K562 (cell line): ENCODE measurements around the gene PMVK. TPM values are rescaled to one million over a fixed set of nuclear protein-coding genes. Genes with fewer than 3 reads are reported as not detected.

Source experiments
- ARID3A ChIP-seq: IDR thresholded peaks from 2 replicates; pipeline ENCODE4 v1.6.1; 2012; ENCODE audit warnings: low read depth, low read length, improper control_type of control experiment, borderline replicate concordance
- BCL6 ChIP-seq: fragments of 250-450 bp; sonication (Bioruptor Pico); IDR thresholded peaks from 2 replicates; pipeline ENCODE4 v1.4.0; 2020
- CBX2 ChIP-seq: fragments of 200-600 bp; sonication (generic); IDR thresholded peaks from one replicate; pipeline ENCODE4 v1.6.1; 2012; ENCODE audit warnings: mild to moderate bottlenecking, low read length, inconsistent platforms; ENCODE audit not compliant: insufficient read depth, poor library complexity, severe bottlenecking
- PREB ChIP-seq: sonication (generic); formaldehyde crosslinking; IDR thresholded peaks from 2 replicates; pipeline ENCODE4 v1.8.1; 2023; ENCODE audit warnings: mild to moderate bottlenecking, missing genetic modification reagents
- SETDB1 ChIP-seq: IDR thresholded peaks from one replicate; pipeline ENCODE4 v1.6.1; 2012; ENCODE audit warnings: low read length, control low read depth, inconsistent platforms
- SRSF3 ChIP-seq: fragments of 200-400 bp; formaldehyde crosslinking; IDR thresholded peaks from 2 replicates; pipeline ENCODE4 v1.6.1; 2016; ENCODE audit warnings: mild to moderate bottlenecking, low read length, moderate library complexity; ENCODE audit not compliant: insufficient read depth
- TFAP4 ChIP-seq: sonication (generic); formaldehyde crosslinking; IDR thresholded peaks from 2 replicates; pipeline ENCODE4 v1.8.0; 2022; ENCODE audit warnings: missing genetic modification reagents, mild to moderate bottlenecking, moderate library complexity, borderline replicate concordance
- UBTF ChIP-seq, 2 experiments: IDR thresholded peaks; 2 replicates each; pipeline ENCODE4 v1.6.1; 2012; ENCODE audit warnings: improper control_type of control experiment in 2 of 2, low read depth in 2 of 2, low read length in 2 of 2, borderline replicate concordance in 1 of 2
- ZEB2 ChIP-seq: fragments of 450-650 bp; IDR thresholded peaks from 2 replicates; pipeline ENCODE4 v1.6.1; 2016
- ZFP30 ChIP-seq: fragments of 250-450 bp; sonication (Bioruptor Pico); IDR thresholded peaks from 2 replicates; pipeline ENCODE4 v1.8.0; 2022; ENCODE audit warnings: moderate library complexity, mild to moderate bottlenecking, inconsistent platforms, borderline replicate concordance
- ZNF134 ChIP-seq: fragments of 250-450 bp; sonication (Bioruptor Pico); conservative IDR thresholded peaks from 2 replicates; pipeline ENCODE4 v1.4.0; 2020
- ZNF311 ChIP-seq: fragments of 250-450 bp; sonication (Bioruptor Pico); IDR thresholded peaks from 2 replicates; pipeline ENCODE4 v1.4.0; 2020; ENCODE audit warnings: mild to moderate bottlenecking, moderate library complexity
- ZNF695 ChIP-seq: fragments of 450-650 bp; formaldehyde crosslinking; IDR thresholded peaks from 2 replicates; pipeline ENCODE4 v1.4.0; 2020; ENCODE audit warnings: mild to moderate bottlenecking, moderate library complexity
- polyA plus RNA-seq, 8 experiments: library from polyadenylated mRNA; depleted of rRNA in 4 of 8; stranded (reverse) in 5 of 8; unstranded in 3 of 8; fragments of >200 nt; fragmentation: Nextera tagmentation in 2 of 8; fragmentation: Illumina TruSeq in 1 of 8; extraction: Ambion mirVana in 2 of 8; extraction: Trizol in 1 of 8; gene quantifications; 2 replicates each; pipeline versions ENCODE4 v1.2.1 to v1.2.3, GENCODE V29; 2011 to 2014; ENCODE audit warnings: inconsistent platforms in 1 of 8, missing spikeins in 1 of 8
- total RNA-seq, 7 experiments: library from RNA; depleted of rRNA in 6 of 7; stranded (reverse); fragments of >200 nt in 6 of 7; fragmentation: Illumina TruSeq in 2 of 7; extraction: Trizol in 2 of 7; gene quantifications; 2 replicates each; pipeline versions ENCODE4 v1.2.1 to v1.2.3, GENCODE V29; 2011 to 2021; ENCODE audit warnings: low replicate concordance in 1 of 7

Gene PMVK
- total and polyA plus RNA-seq, 9 of the 15 experiments (the other 6 are each of a cell fraction or from before 2014, with no cell fraction given) = 1.1 to 15.3 (median 6.3) TPM

GRCh38 chr1:154936555-154937084 is at the start of gene PMVK (continued):
- TF ChIP-seq ARID3A (no peak), BCL6 (no peak), SETDB1 (no peak), TFAP4 (CRISPR knock-in tag) (peak; percentile 94), PREB (CRISPR knock-in tag) (no peak), CBX2 (no peak), ZNF311 (CRISPR knock-in tag) (no peak), UBTF (IDR thresholded peaks at IDR 0.05; ENCODE audit: borderline replicate concordance in 1 of 2, low read depth in 2 of 2, low read length in 2 of 2) (peak; percentile 11 to 65; a peak in 1 of 4 replicates), ZEB2 (no peak; the same call in 1 of the 2 replicates), ZNF695 (CRISPR knock-in tag) (no peak), ZNF134 (CRISPR knock-in tag) (no peak), SRSF3 (no peak), ZFP30 (no peak)
